PFSK-1 (cell line): ENCODE data around the gene CD28.

Experiments
- FOXP2 ChIP-seq: optimal IDR thresholded peaks from 2 replicates; pipeline ENCODE3; 2011; ENCODE audit warnings: borderline replicate concordance, control low read depth, inconsistent platforms; ENCODE audit not compliant: insufficient read depth; ENCODE audit errors: extremely low read length, extremely low read depth
- POLR2AphosphoS5 ChIP-seq: IDR thresholded peaks from 2 replicates; pipeline ENCODE4 v1.6.1; 2012; ENCODE audit warnings: low read depth, mild to moderate bottlenecking, control low read depth, low read length, moderate library complexity
- REST ChIP-seq, 2 experiments: IDR thresholded peaks; 2 replicates each; pipeline versions ENCODE4 v1.6.1 to v1.8.0; 2011 to 2012; ENCODE audit warnings: low read depth in 2 of 2, low read length in 2 of 2, control low read depth in 1 of 2, inconsistent platforms in 1 of 2, mild to moderate bottlenecking in 1 of 2, moderate library complexity in 1 of 2; ENCODE audit not compliant: insufficient read depth in 1 of 2
- SIN3A ChIP-seq: IDR thresholded peaks from 2 replicates; pipeline ENCODE4 v1.6.1; 2012; ENCODE audit warnings: mild to moderate bottlenecking, low read length, moderate library complexity, borderline replicate concordance; ENCODE audit not compliant: insufficient read depth
- TAF1 ChIP-seq: IDR thresholded peaks from 2 replicates; pipeline ENCODE4 v1.6.1; 2012; ENCODE audit warnings: low read length, control low read depth, borderline replicate concordance; ENCODE audit not compliant: insufficient read depth

Gene CD28

DNA sequence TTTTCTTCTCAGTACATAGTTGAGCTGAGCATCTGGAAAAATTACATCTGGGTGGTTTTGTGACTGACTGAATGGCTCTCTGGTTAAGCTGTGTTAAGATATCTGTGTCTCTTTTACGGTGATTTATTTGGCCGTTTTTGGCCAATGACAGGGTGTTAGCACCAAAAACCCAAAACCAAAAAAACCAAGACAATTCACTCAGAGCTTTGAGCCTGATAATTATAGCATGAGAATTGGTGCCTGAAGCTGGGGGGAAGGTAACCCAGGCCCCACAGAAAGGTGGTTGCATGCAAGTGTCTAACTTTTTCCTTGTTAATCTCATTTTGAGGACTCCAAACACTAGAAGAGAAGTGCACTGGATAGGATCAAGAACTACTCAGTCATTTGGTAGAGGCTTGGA, 4.5 kb downstream of the CD28 start:
- TF ChIP-seq POLR2AphosphoS5 (no peak), SIN3A (no peak), TAF1 (no peak), REST (IDR thresholded peaks at IDR 0.05; ENCODE audit: insufficient read depth in 1 of 2, low read depth in 2 of 2, low read length in 2 of 2) (no peak), FOXP2 (no peak)

DNA sequence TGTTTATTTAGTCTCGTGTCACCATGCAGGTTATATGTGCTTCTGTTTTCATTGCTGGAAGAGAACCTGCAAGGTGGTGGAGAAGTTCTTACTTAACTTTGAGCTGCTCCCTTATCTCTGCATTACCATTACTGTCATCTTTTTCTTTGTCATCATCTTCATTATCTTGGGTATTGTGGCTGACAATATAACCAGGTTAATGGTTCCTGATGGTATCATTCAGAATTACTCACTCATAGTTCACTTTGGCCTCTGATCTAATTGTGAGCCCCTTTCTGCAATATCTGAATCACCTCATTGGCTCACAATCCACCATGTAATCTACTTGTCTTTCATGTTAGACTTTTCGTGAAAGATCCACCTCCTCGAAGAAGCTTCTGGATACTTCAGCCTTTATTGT, 5.0 kb downstream of the CD28 start:
- TF ChIP-seq POLR2AphosphoS5 (no peak), TAF1 (no peak), SIN3A (no peak), REST (IDR thresholded peaks at IDR 0.05; ENCODE audit: insufficient read depth in 1 of 2, low read depth in 2 of 2, low read length in 2 of 2) (no peak), FOXP2 (no peak)

DNA sequence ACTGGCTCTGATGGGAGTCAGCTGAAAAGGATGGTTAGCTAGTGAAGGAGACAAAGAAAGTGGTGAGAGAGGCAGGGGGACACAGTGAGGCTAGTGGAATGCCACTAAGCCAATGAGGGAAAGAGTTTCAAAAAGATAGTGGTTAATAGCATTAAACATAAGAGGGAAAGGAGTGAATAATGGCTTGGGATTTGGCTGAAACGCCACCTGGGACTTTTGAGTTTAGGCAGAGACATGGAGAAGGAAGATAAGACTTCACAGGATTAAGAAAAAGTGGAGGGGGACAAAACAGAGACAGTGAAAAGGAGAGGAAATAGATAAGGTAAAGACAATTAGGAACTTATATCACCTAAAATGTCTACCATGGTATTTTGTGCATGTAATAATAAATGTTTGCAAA, 6.9 kb downstream of the CD28 start:
- TF ChIP-seq TAF1 (no peak), POLR2AphosphoS5 (no peak), SIN3A (no peak), FOXP2 (no peak), REST (IDR thresholded peaks at IDR 0.05; ENCODE audit: insufficient read depth in 1 of 2, low read depth in 2 of 2, low read length in 2 of 2) (no peak)

DNA sequence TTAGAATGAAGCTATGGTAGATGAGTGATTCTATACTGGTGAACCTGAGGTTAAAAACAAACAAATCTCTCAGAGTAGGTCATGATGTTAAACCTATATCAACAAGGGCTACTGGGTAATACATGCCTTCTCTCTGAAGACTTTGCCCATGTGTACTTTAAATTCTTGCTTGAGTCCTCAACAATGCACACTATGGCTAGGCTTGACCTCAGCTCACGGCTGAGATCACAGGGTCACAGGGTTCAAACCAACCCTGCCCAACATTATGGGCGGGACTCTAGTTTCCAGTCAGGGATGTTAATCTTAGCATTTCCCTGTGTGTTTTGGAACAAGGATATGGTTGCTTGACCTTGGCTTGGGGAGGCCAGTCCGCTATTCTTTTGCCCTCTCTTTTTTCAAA, 7.7 kb downstream of the CD28 start:
- no peak for TF ChIP-seq SIN3A
- TF ChIP-seq TAF1, result no peak
- no peak for TF ChIP-seq POLR2AphosphoS5
- TF ChIP-seq FOXP2, result no peak
- TF ChIP-seq REST (IDR thresholded peaks at IDR 0.05; ENCODE audit: insufficient read depth in 1 of 2, low read depth in 2 of 2, low read length in 2 of 2), result no peak

GRCh38 chr2:203715744-203716143, 9.3 kb downstream of the CD28 start:
- TF ChIP-seq TAF1 (no peak), REST (IDR thresholded peaks at IDR 0.05; ENCODE audit: insufficient read depth in 1 of 2, low read depth in 2 of 2, low read length in 2 of 2) (no peak), SIN3A (no peak), POLR2AphosphoS5 (no peak), FOXP2 (no peak)
